ENCODE data around the gene PDE12.
"Not testable (repeated sequence)": the region's sequence is repeated elsewhere in the genome, so short reads cannot be mapped to it uniquely, and the experiment has no call there.

The PDE12 gene

GRCh38 chr3:57586778-57587177 is 30.7 kb downstream of the PDE12 start:
- DNase-seq: no peak

GRCh38 chr3:57587905-57588304 is 31.8 kb downstream of the PDE12 start:
- no peak for DNase-seq

GRCh38 chr3:57592306-57592705 is 36.2 kb downstream of the PDE12 start:
- no peak for DNase-seq

GRCh38 chr3:57594144-57594543 is 38.1 kb downstream of the PDE12 start:
- DNase-seq: no peak

- DNase-seq: no peak
Observed at GRCh38 chr3:57594576-57594975, 38.5 kb downstream of the PDE12 start.

- no peak for DNase-seq
Observed at GRCh38 chr3:57596495-57597126, 40.5 kb downstream of the PDE12 start.

GRCh38 chr3:57597127-57597923 is 41.3 kb downstream of the PDE12 start, which contains the start of gene ARF4:
Gene ARF4 (minus strand): TSS chr3:57597344. CDS start chr3:57597140, 204 bp downstream.
- peak; percentile 66 for DNase-seq

GRCh38 chr3:57598765-57599360 is 42.8 kb downstream of the PDE12 start:
- no peak for DNase-seq

- DNase-seq: no peak
Observed at GRCh38 chr3:57600195-57600594, 44.1 kb downstream of the PDE12 start.

- no peak for DNase-seq
Observed at GRCh38 chr3:57604971-57605370, 48.9 kb downstream of the PDE12 start.

GRCh38 chr3:57605683-57606082 is 49.6 kb downstream of the PDE12 start:
- DNase-seq: no peak

- not testable (repeated sequence) for DNase-seq
Observed at GRCh38 chr3:57611870-57612269, 55.8 kb downstream of the PDE12 start.

- no peak for DNase-seq
Observed at GRCh38 chr3:57616233-57616632, 60.2 kb downstream of the PDE12 start.
